DMS 273 treated with DMSO at 0.1 percent for 48 hours (cell line): ENCODE data around the gene OLFM1.
"Not testable (repeated sequence)": the region's sequence is repeated elsewhere in the genome, so short reads cannot be mapped to it uniquely, and the experiment has no call there.

Source experiments
- DNase-seq: peaks from one replicate; lab custom pipeline; 2025; lab: John Stamatoyannopoulos, UW

The OLFM1 gene

DNA sequence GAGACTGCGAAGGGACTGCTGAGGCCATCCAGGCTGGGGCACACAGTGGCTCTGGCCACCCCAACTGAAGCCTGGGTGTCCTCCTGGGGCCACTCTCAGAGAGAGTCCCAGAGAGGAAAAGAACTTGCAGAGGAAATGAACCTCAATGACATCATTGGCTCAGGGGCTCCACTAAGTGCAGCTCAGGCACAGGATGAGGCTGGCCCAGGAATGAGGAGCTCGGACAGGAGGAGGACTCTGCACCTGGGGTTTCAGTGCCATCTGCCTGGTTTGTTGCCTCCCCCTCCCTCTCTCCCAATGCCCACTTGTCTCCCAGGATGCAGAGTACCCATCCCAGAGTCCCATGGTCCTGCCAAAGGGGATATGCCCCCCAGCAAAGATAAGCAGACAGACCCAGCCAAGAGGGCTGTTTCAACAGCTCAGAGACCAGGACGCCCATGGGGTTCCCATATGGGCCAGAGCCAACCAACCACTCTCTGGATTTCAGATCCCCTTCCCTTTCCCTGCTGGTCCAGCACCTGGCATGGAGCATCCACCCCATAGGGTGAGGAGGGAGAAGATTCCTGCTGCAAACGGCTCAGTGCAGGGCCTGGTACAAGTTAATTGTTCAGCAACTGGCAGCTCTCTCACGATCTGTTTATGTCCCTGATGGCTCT is 26.9 kb upstream of the OLFM1 start:
- DNase-seq = no peak

GRCh38 chr9:135061441-135061840 is 26.0 kb upstream of the OLFM1 start:
- DNase-seq = no peak

DNA sequence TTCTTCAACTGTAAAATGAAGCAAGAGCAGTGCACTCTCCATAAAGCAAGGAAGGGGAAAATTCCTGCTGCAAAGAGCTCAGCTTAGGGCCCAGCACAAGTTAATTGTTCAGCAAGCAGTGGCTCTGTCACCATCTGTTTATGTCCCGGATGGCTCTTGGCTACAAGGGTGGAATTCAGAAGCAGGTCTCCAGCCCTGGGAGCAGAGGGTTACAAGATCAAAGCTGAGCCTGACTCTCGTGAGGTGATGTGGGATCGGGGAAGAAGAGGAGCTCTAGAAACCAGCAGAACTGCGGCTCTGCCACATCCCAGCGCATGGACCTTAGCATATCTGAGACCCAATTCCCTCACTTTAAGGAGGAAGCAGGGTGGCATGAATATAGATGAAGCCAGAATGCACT is 25.2 kb upstream of the OLFM1 start:
- DNase-seq = no peak

DNA sequence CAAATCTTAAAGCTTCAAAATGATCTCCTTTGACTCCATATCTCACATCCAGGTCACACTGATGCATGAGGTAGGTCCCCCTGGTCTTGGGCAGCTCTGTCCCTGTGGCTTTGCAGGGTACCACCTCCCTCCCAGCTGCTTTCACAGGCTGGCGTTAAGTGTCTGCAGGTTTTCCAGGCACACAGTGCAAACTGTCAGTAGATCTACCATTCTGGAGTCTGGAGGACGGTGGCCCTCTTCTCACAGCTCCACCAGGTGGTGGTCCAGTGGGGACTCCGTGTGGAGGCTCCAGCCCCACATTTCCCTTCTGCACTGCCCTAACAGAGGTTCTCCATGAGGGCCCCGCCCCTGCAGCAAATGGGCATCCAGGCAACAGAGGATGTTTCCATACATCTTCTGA is 24.0 kb upstream of the OLFM1 start:
- not testable (repeated sequence) for DNase-seq

- DNase-seq = not testable (repeated sequence)
Observed at GRCh38 chr9:135063888-135064287, 23.6 kb upstream of the OLFM1 start.

DNA sequence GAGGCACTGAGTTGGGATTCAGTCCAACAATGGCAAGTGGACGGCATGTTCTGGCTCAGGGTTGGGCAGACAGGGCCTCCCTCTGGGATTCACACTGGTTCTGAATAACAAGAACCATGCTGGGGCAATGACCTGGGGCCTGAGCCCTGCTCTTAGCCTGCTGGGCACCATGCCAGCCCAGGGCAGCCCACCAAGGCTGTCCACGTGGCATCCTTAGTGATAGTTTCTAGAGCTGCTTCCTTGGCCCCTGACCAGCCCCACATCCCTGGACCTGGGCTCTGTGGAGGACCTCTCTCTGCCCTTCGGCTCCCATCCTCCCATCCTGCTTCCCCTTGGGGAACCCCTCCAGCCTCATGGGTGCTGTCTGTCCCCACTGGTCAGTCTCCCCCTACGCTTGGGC is 22.3 kb upstream of the OLFM1 start:
- DNase-seq = no peak

DNA sequence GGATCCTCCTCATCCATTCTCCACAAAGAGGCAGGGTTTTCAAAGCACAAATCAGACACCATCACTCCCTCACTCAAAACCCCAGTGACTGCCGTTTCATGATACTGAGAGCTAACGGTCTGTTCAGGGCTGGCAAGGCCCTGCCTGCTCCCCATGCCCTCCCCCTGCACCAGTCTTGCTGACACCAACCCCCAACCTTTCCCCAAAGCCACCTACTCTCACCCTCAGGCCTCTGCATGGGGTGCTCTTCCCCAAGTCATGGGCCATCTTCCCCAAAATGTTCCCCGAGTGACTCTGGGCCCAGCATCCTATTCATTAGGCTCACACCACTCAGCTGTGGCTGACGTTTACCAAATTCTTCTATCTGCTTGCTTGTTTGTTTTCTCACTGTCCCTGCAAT is 21.7 kb upstream of the OLFM1 start:
- no peak for DNase-seq

GRCh38 chr9:135066291-135066690 is 21.2 kb upstream of the OLFM1 start:
- no peak for DNase-seq

DNA sequence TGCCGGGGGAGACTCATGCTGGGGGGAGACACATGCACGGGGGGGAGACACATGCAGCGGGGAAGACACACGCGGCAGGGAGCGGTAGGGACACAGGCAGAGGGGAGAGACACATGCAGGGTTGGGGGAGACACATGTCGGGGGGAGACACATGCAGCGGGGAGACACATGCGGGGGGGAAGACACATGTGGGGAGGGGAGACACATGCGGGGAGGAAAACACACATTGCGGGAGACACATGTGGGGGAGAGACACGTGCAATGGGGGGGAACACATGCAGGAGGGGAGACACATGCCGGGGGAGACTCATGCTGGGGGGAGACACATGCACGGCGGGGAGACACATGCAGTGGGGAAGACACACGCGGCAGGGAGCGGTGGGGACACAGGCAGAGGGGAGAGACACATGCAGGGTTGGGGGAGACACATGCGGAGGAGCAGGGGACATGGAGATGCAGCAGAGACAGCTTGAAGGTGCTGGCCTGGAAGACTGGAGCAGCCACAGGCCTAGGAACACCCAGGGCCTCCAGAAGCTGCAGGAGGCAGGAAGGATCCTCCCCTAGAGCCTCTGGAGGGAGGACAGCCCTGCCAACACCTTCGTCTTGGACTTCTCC is 20.3 kb upstream of the OLFM1 start:
- no peak for DNase-seq

- no peak for DNase-seq
Observed at GRCh38 chr9:135068776-135069415, 18.6 kb upstream of the OLFM1 start.

- DNase-seq = no peak
Observed at GRCh38 chr9:135069558-135070197, 17.8 kb upstream of the OLFM1 start.

DNA sequence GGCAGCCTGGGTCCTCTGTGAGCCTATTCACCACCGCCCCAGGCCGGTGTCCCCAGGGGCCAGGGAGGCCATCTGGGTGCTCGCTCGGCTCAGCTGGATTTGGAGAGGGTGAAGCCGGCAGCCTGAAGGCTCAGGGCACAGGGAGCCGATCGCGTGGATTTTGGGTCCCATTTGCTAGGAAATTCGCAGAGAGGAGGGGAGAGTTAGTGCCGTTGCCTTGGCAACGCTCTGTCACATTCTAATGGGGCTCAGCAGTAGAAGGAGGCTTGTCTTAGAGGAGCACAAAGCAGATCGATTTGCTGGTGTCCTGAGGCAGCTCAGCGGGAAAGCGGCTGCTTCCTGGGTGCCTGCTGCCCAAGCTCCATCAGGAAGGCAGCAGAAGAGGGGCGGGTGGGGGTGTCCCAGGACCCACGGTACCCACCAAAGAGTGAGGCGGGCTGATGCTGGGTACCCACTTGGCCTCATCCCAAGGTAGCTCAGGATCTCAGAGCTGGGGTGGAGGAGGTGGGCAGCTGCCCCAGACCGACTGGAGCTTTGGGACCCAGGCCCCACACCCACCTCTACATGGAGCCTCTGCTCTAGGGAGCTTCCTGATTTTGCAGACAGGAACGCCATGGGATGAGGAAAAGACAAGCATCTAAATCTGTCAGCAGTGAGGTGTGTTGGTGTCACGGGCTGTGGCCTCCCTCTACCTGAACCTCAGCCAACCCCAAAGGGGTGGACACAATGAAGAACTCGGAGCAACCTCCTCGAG is 17.1 kb upstream of the OLFM1 start:
- DNase-seq = no peak

- DNase-seq = no peak
Observed at GRCh38 chr9:135070964-135071735, 16.3 kb upstream of the OLFM1 start.

DNA sequence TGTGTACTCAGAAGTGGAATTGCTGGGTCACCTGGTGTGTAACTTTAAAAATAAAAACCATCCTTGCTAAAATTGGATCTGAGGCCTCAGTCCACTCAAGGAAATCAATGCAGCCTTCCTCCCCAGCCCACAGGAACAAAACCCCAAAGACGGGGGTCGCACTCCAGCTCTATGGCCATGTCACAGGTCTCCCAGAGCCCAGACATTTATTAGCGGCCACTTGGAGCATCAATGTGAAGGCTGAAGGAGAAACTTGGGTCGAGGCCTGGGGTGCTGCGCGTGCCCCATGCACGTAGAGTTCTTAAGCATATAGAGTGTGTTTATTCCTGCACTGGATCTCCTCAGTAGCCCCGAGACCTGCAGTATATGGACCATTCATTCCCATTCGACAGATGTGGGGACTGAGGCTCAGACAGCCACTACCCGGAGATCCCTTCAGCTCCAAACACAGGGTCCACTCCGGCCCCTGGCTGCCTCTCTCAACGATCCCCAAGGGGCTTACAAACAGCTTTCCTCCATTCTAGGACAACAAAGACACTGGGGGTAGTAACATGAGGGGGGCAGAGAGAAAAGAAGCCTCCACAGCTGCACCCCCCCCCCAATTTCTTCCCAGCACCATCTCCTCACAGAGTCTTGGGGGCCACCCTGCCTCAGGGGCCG is 14.3 kb upstream of the OLFM1 start:
- DNase-seq = no peak

DNA sequence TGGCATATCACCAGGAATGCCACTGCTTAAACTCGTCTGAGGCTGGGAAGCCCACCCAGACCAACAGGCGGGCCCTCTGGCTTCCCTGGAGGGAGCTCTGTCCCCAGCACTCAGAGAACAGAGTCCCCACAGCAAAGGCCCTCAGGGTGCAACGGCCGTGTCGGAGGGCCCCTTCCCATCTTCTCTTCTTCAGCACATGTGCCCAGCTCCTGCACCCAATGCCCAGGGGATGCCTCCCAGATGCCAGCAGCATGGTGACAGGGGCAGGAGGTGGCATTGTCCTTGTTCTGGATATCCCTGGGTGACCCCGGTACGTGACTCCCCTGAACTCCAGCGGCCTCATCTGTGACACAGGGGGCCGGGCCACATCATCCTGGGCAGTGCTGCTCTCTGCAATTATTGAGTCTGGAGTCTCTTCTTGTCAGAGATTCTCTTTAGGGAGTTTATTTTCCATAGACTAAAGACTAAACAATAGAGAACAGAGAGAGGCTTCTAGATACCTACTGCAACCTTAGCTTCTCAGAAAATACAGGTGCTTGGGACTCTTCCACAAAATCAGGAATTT is 13.6 kb upstream of the OLFM1 start:
- DNase-seq = no peak

DNA sequence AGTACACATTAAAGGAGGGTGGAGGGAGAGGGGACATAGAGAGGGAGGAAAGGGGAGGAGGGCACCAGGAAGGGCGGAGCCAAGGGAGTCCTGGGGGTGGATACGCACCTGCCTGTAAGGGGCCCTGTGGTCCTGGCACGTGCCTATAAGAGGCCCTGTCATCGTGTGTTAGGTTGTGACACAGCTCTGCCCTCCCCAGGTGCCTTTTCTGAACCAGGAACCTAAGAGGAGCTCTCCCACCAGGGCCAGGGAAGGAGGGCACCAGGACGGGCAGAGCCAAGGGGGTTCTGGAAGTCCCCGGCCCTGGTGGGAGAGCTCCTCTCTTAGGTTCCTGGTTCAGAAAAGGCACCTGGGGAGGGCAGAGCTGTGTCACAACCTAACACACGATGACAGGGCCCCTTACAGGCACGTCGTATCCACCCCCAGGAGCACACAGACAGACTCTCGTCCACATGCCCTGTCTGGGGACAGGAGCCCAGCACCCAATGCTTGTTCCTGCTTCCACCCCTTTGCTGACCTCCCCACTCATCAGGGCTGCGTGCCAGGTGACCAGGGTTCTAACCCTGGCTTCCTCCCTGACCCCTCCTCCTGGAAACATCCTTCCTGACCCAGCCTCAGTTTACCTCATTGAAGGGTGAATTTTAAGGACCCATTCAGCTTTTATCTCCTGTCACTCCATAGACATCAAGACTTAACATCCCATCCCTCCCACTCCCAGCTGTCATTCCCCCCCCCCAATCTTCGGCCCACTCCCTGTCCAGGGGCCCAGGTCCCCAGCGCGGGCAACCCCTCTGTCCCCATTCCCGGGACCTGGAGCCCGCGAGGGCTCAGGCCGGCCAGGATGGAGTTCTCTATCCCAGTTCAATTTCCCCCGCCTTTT is 12.9 kb upstream of the OLFM1 start:
- DNase-seq = no peak

GRCh38 chr9:135075234-135076142 is 12.0 kb upstream of the OLFM1 start:
- DNase-seq = peak; percentile 47

DNA sequence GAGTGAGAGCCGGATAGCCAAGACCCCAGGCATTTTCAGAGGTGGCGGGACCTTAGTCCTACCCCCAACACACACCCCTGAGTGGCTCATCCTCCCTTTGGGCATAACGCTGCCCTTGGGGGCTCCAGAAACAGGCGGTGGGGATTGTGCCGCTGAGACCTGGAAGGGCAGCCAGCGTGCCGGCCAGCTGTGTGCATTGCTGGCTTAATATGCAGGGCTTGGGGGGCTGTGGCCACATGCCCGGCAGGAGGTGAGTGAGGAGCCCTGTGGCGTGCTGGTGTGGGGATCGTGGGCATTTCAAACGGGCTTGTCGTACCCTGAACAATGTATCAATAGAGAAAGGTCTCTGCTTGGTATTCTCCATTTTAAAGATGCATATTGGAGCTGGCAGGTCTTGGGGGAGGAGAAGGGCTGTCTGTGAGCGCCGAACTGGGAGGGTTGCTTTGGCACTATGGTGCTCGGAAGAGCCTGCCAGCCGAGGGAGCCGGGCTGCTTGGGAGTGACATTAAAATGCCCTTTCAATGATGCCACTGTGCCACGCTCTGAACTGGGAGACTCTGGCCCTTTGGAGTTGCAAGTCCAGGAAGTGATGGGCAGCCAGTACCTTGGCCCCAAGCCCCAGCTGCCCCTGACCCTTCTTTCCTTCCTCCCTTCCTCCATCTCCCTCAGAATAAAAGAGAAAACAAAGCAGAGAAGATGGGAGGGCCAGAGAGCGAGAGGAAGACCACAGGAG is 11.2 kb upstream of the OLFM1 start:
- DNase-seq = no peak
